Gastroesophageal sphincter (tissue), 4 donors: Measurements from ENCODE around the gene BRD8. TPM values are rescaled to one million over a fixed set of nuclear protein-coding genes. Genes with fewer than 3 reads are reported as not detected.

Experiments used
- ATAC-seq: fragments of 150-250 bp; one replicate; pipeline ENCODE4 v1.9.1; 2016; ENCODE audit warnings: mild to moderate bottlenecking, moderate library complexity
- H3K27ac ChIP-seq, 4 donors: fragments of 200-600 bp; sonication (generic) in 3 of 4; 1 replicate in 3 of 4; 2 replicates in 1 of 4; pipeline ENCODE4 v1.5.1; 2016 to 2019
- H3K27me3 ChIP-seq: fragments of 200-600 bp; sonication (generic); one replicate; pipeline ENCODE4 v1.5.1; 2019
- H3K36me3 ChIP-seq, 2 donors: fragments of 200-600 bp; sonication (generic); one replicate each; pipeline ENCODE4 v1.5.1; 2019; ENCODE audit warnings: control low read depth in 1 of 2
- H3K4me1 ChIP-seq, 3 donors: fragments of 200-600 bp; sonication (generic); 1 replicate in 2 of 3; 2 replicates in 1 of 3; pipeline ENCODE4 v1.5.1; 2016 to 2019; ENCODE audit warnings: control low read depth in 2 of 3
- H3K4me3 ChIP-seq, 2 donors: fragments of 200-600 bp; sonication (generic); one replicate each; pipeline ENCODE4 v1.5.1; 2019; ENCODE audit warnings: mild to moderate bottlenecking in 1 of 2, moderate library complexity in 1 of 2
- H3K9me3 ChIP-seq, 3 donors: fragments of 200-600 bp; sonication (generic); one replicate each; pipeline ENCODE4 v1.5.1; 2017 to 2019; ENCODE audit warnings: control low read depth in 2 of 3
- EP300 ChIP-seq: sonication (generic); formaldehyde crosslinking; IDR thresholded peaks from one replicate; pipeline ENCODE4 v1.6.1; 2017; ENCODE audit warnings: antibody characterized with exemption, mild to moderate bottlenecking
- POLR2A ChIP-seq, 2 donors: fragments of 450-650 bp; IDR thresholded peaks; one replicate each; pipeline ENCODE4 v1.6.1; 2017; ENCODE audit warnings: antibody characterized with exemption in 2 of 2, mild to moderate bottlenecking in 2 of 2, moderate library complexity in 1 of 2
- POLR2AphosphoS5 ChIP-seq: sonication (generic); formaldehyde crosslinking; IDR thresholded peaks from one replicate; pipeline ENCODE4 v1.6.1; 2017; ENCODE audit warnings: antibody characterized with exemption
- WGBS, 2 donors: methylation state at CpG; one replicate each; pipeline ENCODE4 v1.1.5; 2018; ENCODE audit warnings: low coverage in 1 of 2; 5-methylcytosine and 5-hydroxymethylcytosine counted together
- total RNA-seq, 4 donors: library from RNA; depleted of rRNA; stranded (reverse); fragments of >200 nt; gene quantifications; one replicate each; pipeline ENCODE4 v1.1.0, GENCODE V29; 2016
- TF ChIP-seq, protein P1 (sequence below), 4 experiments: fragments of 200-600 bp in 2 of 4; fragments of 450-650 bp in 2 of 4; sonication (generic) in 1 of 4; IDR thresholded peaks; one replicate each; pipeline ENCODE4 v1.5.1; 2017 to 2019; ENCODE audit warnings: antibody characterized with exemption in 4 of 4, mild to moderate bottlenecking in 2 of 4, moderate library complexity in 2 of 4

Gene BRD8
- total RNA-seq, 4 donors from 2014 or later = 33.7 to 50.9 (median 38.9) TPM

DNA sequence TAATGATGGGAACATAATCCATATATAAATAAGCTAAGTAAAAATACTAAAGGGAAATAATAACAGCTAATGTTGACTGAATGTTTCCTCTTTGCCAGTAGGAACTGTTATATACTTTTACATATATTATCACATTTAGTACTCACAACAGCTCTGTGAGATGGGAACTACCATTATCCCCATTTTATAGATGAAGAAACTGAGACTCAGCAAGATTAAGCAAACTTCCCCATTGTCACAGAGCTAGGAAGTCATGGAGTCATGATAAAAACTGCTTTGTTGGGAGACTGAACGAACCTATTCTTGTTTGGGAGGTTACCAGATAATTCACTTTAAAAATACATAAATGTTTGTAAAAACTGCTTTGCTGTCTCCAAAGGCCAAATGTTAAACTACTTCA is 71.2 kb downstream of the BRD8 start:
- no peak for ATAC-seq
- no peak for TF ChIP-seq EP300
- TF ChIP-seq, protein P1, sequence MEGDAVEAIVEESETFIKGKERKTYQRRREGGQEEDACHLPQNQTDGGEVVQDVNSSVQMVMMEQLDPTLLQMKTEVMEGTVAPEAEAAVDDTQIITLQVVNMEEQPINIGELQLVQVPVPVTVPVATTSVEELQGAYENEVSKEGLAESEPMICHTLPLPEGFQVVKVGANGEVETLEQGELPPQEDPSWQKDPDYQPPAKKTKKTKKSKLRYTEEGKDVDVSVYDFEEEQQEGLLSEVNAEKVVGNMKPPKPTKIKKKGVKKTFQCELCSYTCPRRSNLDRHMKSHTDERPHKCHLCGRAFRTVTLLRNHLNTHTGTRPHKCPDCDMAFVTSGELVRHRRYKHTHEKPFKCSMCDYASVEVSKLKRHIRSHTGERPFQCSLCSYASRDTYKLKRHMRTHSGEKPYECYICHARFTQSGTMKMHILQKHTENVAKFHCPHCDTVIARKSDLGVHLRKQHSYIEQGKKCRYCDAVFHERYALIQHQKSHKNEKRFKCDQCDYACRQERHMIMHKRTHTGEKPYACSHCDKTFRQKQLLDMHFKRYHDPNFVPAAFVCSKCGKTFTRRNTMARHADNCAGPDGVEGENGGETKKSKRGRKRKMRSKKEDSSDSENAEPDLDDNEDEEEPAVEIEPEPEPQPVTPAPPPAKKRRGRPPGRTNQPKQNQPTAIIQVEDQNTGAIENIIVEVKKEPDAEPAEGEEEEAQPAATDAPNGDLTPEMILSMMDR (IDR thresholded peaks at IDR 0.05) = no peak
- no peak for TF ChIP-seq POLR2AphosphoS5
- TF ChIP-seq POLR2A (IDR thresholded peaks at IDR 0.05) = no peak

DNA sequence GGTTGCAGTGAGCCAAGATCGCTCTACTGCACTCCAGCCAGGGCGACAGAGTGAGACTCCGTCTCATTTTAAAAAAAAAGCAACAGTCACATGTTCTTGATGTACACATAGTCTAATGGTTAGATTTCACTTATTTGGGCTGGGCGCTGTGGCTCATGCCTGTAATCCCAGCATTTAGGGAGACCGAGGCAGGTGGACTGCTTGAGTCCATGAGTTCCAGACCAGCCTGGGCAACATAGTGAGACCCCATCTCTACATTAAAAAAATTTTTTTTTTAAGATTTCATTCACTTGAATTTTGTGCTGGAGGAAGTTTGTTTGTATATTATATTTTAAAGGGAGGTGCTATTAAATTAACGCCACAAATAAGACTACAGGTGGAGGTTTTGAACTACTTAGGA is 72.7 kb downstream of the BRD8 start:
- no peak overlapping the region for H3K27ac ChIP-seq
- peaks cover 2% of the 10 kb centered on the region for H3K27me3 ChIP-seq
- H3K9me3 ChIP-seq = no peaks in the 10 kb centered on the region
- H3K4me3 ChIP-seq = no peak overlapping the region
- 78 to 82% methylated on average over 5 of the region's 6 CpGs for WGBS, 2 donors
- ATAC-seq = no peak
- H3K36me3 ChIP-seq = no peaks in the 10 kb centered on the region
- TF ChIP-seq POLR2A (IDR thresholded peaks at IDR 0.05) = no peak
- no peaks in the 10 kb centered on the region for H3K4me1 ChIP-seq

More for the DNA sequence above, 71.2 kb downstream of the BRD8 start:
- Histone ChIP-seq H3K36me3 (no peaks in the 10 kb centered on the region), H3K27ac (no peak overlapping the region), H3K9me3 (no peaks in the 10 kb centered on the region), H3K27me3 (peaks cover 2% of the 10 kb centered on the region), H3K4me3 (no peak overlapping the region), H3K4me1 (peaks cover 0 to 10% (median 0%) of the 10 kb centered on the region in 3 donors)
- 11 to 80% methylated on average over 1 of the region's 1 CpG for WGBS, 2 donors

DNA sequence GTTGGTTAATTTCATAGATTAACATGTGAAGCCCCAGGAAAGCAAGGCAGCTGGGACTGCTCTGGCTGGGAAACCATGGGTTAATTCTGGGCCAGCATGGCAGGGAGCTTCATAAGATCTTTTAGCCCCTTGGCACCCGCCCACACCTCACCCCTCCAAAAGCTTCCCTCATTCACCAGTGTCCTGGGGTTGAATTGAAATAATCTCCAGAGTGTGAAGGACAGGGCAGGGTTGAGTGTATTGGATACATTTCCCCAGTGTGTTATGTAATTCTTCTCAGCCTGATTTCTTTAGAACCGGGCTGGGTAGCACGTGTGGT is 75.2 kb downstream of the BRD8 start:
- no peak overlapping the region for H3K27ac ChIP-seq

DNA sequence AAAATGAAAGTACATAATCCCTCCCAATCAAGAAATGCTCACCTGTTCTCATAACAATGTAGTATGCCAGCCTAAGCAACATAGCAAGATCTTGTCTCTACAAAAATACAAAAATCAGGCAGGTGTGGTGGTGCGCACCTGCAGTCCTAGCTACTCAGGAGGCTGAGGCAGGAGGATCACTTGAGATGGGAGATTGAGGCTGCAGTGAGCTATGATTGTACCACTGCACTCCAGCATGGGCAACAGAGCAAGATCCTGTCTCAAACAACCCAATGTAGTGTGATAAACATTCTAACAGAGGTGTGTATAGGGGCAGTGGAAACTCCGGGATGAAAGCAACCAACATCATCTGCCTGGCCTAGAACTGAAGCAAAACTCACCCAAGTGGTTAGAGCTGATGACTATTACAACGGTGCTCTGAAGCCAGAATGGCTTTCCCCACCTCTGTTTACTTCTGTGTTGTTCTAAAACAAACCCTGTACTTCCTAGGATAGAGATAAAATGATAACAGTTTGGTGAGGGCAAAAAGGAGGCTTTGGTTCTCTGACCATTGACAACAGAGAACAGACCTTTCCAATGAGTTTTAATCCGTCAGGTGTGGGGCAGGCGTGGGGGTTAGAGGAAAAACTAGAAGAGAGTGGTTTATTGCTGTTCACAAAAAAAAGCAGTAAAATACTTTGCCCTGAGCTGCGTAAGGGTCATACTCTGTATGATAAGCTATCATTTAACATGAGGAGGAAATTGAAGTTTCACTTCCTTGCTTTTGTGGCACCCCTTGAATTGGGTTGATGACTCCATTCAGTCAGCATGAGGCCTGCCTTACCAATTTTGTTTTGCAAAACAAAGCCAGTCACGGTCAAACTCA is 75.7 kb downstream of the BRD8 start:
- 70 to 77% methylated on average over 4 to 7 of the region's 7 CpGs for WGBS, 2 donors
- Histone ChIP-seq H3K4me1 (no peaks in the 10 kb centered on the region), H3K36me3 (no peaks in the 10 kb centered on the region), H3K9me3 (no peaks in the 10 kb centered on the region), H3K4me3 (no peak overlapping the region), H3K27me3 (peaks cover 20% of the 10 kb centered on the region), H3K27ac (no peak overlapping the region)
- ATAC-seq = no peak
- TF ChIP-seq POLR2A (IDR thresholded peaks at IDR 0.05) = no peak

More for the DNA sequence above, 75.2 kb downstream of the BRD8 start:
- no peaks in the 10 kb centered on the region for H3K4me1 ChIP-seq
- H3K36me3 ChIP-seq = no peaks in the 10 kb centered on the region
- ATAC-seq = no peak
- peaks cover 15% of the 10 kb centered on the region for H3K27me3 ChIP-seq
- no peak overlapping the region for H3K4me3 ChIP-seq
- no peaks in the 10 kb centered on the region for H3K9me3 ChIP-seq
- 7 to 20% methylated on average over 2 of the region's 3 CpGs for WGBS, 2 donors
- TF ChIP-seq, protein P1 (IDR thresholded peaks at IDR 0.05) = no peak
- TF ChIP-seq EP300 = no peak
- no peak for TF ChIP-seq POLR2AphosphoS5
- TF ChIP-seq POLR2A (IDR thresholded peaks at IDR 0.05) = no peak

DNA sequence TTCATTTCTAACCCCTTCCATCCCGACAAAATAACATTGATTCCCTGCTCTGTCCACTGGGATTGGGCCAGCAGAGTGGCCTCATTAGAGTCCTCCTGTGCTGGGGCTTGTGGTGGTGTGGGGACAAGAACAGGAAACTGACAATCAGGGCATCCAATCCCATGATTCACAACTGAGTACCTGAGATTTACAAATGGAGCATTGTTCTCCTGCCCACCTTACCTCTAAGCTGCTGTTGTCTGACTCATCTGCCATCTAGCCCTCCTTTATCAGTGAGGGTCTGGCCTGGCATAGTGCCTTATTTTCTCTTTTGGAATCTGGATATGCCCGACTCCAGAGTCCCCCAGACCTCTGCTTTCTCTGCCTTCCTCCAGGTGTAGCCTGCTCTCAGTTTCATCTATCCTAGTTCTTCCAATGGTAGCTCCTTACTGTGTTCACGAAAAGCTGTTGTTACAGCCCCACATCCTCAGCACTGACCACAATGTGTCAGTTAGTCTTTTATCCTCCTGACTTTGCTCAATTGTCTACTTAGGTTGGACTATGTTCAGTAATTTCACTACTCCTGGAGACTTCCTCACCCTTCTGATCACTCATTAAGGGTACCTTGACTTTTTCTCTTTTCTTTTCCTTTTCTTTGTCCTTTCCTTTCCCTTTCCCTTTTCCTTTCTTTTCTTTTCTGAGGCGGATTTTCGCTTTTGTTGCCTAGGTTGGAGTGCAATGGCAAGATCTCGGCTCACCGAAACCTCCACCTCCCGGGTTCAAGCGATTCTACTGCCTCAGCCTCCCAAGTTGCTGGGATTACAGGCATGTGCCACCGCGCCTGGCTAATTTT is 81.2 kb downstream of the BRD8 start:
- Histone ChIP-seq H3K27me3 (peaks cover 25% of the 10 kb centered on the region), H3K36me3 (no peaks in the 10 kb centered on the region), H3K9me3 (no peaks in the 10 kb centered on the region), H3K4me3 (no peak overlapping the region), H3K4me1 (no peaks in the 10 kb centered on the region), H3K27ac (no peak overlapping the region)
- ATAC-seq = no peak
- WGBS, 2 donors = 80 to 92% methylated on average over 2 to 8 of the region's 11 CpGs
- TF ChIP-seq, protein P1 (IDR thresholded peaks at IDR 0.05) = no peak
- no peak for TF ChIP-seq EP300
